ENCODE measurements around the gene CCDC134. TPM values are rescaled to one million over a fixed set of nuclear protein-coding genes. Genes with fewer than 3 reads are reported as not detected.

The CCDC134 gene
- total and polyA plus RNA-seq, 2 of the 13 experiments (the other 11 are each of a cell fraction or from before 2014, with no cell fraction given): 4.8 to 17.4 TPM

DNA sequence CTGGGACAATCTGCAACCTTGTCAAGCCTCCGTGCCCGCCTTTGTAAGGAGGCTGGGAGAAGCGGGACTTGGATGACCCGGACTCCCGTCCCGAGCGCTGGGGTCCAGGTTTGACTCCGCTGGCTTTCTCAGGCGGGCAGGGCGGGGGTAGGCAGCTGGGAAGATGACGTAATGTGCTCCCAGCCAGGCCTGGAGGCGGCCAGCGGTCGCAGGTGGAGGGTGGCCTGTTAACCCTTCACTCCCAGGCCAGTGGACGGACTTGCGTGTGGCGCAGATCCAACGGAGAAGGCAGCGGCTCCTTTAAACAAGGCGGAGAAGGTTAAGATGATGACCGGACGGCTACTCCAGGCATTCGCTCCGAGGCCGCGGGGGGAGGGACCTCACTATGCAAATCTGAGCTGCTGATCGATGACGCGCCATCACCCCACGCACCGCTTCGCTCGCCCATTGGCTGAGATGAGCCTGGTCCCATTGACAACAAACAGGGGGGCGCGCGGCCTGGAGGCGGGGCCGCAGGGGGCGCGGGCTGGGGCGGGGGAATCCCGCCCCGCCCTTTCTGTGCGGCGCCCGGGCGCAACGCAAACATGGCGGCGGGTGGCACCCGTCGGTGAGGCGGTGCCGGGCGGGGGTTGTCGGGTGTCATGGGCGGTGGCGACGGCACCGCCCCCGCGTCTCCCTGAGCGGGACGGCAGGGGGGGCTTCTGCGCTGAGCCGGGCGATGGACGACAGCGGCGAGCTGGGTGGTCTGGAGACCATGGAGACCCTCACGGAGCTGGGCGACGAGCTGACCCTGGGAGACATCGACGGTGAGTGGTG lies 32.3 kb downstream of the CCDC134 start, which contains the start of gene SREBF2 (continued):
- TF ChIP-seq ESRRA (CRISPR knock-in tag; IDR thresholded peaks at IDR 0.05; ENCODE audit: low read depth) (peak; percentile 81), POLR2G (IDR thresholded peaks at IDR 0.05; ENCODE audit: low read depth, low read length) (peak; percentile 87), RBAK (CRISPR knock-in tag; IDR thresholded peaks at IDR 0.05) (no peak), NBN (conservative IDR thresholded peaks at IDR 0.05) (no peak), ZNF317 (CRISPR knock-in tag; IDR thresholded peaks at IDR 0.05) (peak; percentile 87), ZFAT (CRISPR knock-in tag; conservative IDR thresholded peaks at IDR 0.05) (no peak), IRF9 (CRISPR knock-in tag; IDR thresholded peaks at IDR 0.05; ENCODE audit: borderline replicate concordance) (0 out of 2 replicates have a peak, but pooled peaks have one; percentile 57), ZNF354B (CRISPR knock-in tag; IDR thresholded peaks at IDR 0.05) (0 out of 2 replicates have a peak, but pooled peaks have one; percentile 65), ZNF83 (CRISPR knock-in tag; IDR thresholded peaks at IDR 0.05; ENCODE audit: borderline replicate concordance) (0 out of 2 replicates have a peak, but pooled peaks have one; percentile 19), DR1 (CRISPR knock-in tag; IDR thresholded peaks at IDR 0.05) (peak; percentile 54; the same call in 1 of the 2 replicates), ZNF530 (CRISPR knock-in tag; IDR thresholded peaks at IDR 0.05; ENCODE audit: low read depth) (no peak), FIP1L1 (IDR thresholded peaks at IDR 0.05; ENCODE audit: borderline replicate concordance, insufficient read depth, low read depth, low read length) (peak; percentile 93; the same call in 1 of the 2 replicates), KDM2A (CRISPR knock-in tag; IDR thresholded peaks at IDR 0.05; ENCODE audit: borderline replicate concordance, low read depth) (peak; percentile 92), ZNF670 (CRISPR knock-in tag; IDR thresholded peaks at IDR 0.05; ENCODE audit: borderline replicate concordance) (peak; percentile 79; the same call in 1 of the 2 replicates), ZBTB4 (CRISPR knock-in tag; IDR thresholded peaks at IDR 0.05; ENCODE audit: borderline replicate concordance) (peak; percentile 27; the same call in 1 of the 2 replicates), ZNF777 (CRISPR knock-in tag; IDR thresholded peaks at IDR 0.05) (peak; percentile 92), TBL1XR1 (IDR thresholded peaks at IDR 0.05; ENCODE audit: borderline replicate concordance, low read length, partially characterized antibody) (no peak), ZNF33A (CRISPR knock-in tag; IDR thresholded peaks at IDR 0.05; ENCODE audit: borderline replicate concordance) (0 out of 2 replicates have a peak, but pooled peaks have one; percentile 14)
- TF ChIP-seq, protein P1, sequence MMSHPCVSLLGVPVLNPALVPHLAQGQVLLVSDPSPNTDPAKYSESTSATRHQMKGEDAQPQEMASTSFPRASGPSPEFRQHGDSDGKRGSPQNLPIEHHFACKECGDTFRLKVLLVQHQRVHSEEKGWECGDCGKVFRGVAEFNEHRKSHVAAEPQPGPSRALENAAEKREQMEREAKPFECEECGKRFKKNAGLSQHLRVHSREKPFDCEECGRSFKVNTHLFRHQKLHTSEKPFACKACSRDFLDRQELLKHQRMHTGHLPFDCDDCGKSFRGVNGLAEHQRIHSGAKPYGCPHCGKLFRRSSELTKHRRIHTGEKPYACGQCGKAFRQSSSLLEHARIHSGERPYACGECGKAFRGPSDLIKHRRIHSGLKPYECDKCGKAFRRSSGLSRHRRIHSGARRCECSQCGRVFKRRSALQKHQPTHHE (CRISPR knock-in tag; IDR thresholded peaks at IDR 0.05; ENCODE audit: borderline replicate concordance): peak; percentile 64; the same call in 1 of the 2 replicates
- TF ChIP-seq, protein P2, sequence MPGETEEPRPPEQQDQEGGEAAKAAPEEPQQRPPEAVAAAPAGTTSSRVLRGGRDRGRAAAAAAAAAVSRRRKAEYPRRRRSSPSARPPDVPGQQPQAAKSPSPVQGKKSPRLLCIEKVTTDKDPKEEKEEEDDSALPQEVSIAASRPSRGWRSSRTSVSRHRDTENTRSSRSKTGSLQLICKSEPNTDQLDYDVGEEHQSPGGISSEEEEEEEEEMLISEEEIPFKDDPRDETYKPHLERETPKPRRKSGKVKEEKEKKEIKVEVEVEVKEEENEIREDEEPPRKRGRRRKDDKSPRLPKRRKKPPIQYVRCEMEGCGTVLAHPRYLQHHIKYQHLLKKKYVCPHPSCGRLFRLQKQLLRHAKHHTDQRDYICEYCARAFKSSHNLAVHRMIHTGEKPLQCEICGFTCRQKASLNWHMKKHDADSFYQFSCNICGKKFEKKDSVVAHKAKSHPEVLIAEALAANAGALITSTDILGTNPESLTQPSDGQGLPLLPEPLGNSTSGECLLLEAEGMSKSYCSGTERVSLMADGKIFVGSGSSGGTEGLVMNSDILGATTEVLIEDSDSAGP (CRISPR knock-in tag; IDR thresholded peaks at IDR 0.05; ENCODE audit: borderline replicate concordance): peak; percentile 100
